ENCODE measurements around the gene BAIAP2. TPM values are rescaled to one million over a fixed set of nuclear protein-coding genes. Genes with fewer than 3 reads are reported as not detected.

The BAIAP2 gene
- total and polyA plus RNA-seq, 10 of the 15 experiments (the other 5 are each of a cell fraction or from before 2014, with no cell fraction given) = 0.15 to 1.2 (median 0.46) TPM; not detected in 2

DNA sequence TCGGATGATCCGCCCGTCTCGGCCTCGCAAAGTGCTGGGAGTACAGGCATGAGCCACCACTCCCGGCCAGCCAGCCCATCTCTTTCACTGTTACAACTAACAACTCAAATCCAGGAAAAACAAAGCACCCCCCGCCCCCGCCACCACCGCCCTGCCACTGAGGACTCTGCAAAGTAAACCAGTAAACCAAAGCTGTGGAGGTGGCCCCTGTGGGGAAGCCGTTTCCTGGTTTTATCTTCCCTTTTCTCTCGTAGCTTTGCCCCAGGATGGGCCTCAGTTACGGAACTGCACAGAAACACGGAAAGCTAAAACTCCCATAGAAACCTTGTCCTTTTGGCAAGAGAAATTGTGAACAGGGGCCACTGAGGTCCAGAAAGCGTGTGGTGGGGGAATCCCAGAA, 25.8 kb upstream of the BAIAP2 start (continued):
- no peak for TF ChIP-seq SPI1 (IDR thresholded peaks at IDR 0.05; ENCODE audit: borderline replicate concordance, insufficient read depth, low read depth, low read length)

DNA sequence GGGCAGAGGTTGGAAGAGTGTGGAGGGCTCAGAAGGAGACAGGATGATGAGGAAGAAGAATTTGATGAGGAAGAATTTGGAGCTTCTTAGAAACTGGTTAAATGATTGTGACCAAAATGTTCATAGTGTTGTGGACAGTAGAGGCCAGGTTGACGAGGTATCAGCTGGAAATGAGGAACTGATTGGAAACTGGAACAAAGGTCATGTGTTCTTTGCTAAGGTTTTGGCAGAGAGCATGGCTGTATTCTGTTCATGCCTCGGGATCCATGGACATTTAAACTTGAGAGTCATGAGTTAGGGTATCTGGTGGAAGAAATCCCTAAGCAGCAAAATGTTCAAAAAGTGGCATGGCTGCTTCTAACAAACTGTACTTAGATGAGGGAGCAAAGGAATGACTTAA, 24.0 kb upstream of the BAIAP2 start:
- ChIA-PET RAD21 (ENCODE audit: unreplicated experiment) (no interaction called here), POLR2A (no interaction called here), SMC1A (ENCODE audit: uncharacterized antibody, unreplicated experiment) (no interaction called here), CTCF (interaction anchor here (0.9 kb wide), 1 partner anchor 12 kb away, joined by 3 read pairs; no protein-coding TSS in a partner anchor)
- H3K9ac ChIP-seq (ENCODE audit: control insufficient read depth, insufficient read depth, low read length) = no peak overlapping the region
- no peak overlapping the region for H2AFZ ChIP-seq (ENCODE audit: control insufficient read depth, low read depth, low read length)
- BruUV-seq (replicated peaks) = no TSS peak
- intact Hi-C loops (cut with micrococcal nuclease; ENCODE audit: unreplicated experiment) = no loop called here
- H3K27ac ChIP-seq (ENCODE audit: control insufficient read depth, insufficient read depth) = no peak overlapping the region
- DNase-seq (ENCODE audit: low read depth, low spot score) = no peak
- H3K36me3 ChIP-seq (ENCODE audit: control insufficient read depth in 2 of 2, insufficient read depth in 2 of 2, low read length in 1 of 2) = no peaks in the 10 kb centered on the region
- FAIRE-seq = no peak
- in situ Hi-C loops (cut with MboI) = loop anchor here (25.0 kb wide), 1 partner anchor 226 kb away; the partner anchor contains the start of genes NDUFAF8 and TEPSIN
- WGBS (ENCODE audit: insufficient coverage, insufficient replicate concordance, low lambda C conversion rate, missing lambda C conversion rate) = 6% methylated on average over 2 of the region's 2 CpGs
- no peaks in the 10 kb centered on the region for H3K4me1 ChIP-seq (ENCODE audit: control insufficient read depth, insufficient read depth, low read length)
- no peak overlapping the region for H3K4me2 ChIP-seq (ENCODE audit: control insufficient read depth, insufficient read depth)
- H3K9me3 ChIP-seq (replicated peaks; ENCODE audit: control insufficient read depth, insufficient read depth, low read length) = no peaks in the 10 kb centered on the region; the same call in 2 of the 3 replicates
- no peaks in the 10 kb centered on the region for H4K20me1 ChIP-seq (ENCODE audit: control insufficient read depth, insufficient read depth)
- no peaks in the 10 kb centered on the region for H3K79me2 ChIP-seq (ENCODE audit: control insufficient read depth, insufficient read depth, low read length)
- no peak for ATAC-seq
- H3K27me3 ChIP-seq (replicated peaks in 1 of 2; ENCODE audit: control insufficient read depth in 2 of 2, insufficient read depth in 2 of 2, low read length in 1 of 2) = peaks cover 0 to 2% of the 10 kb centered on the region in 2 experiments; a peak in 1 of 4 replicates
- H3K4me3 ChIP-seq = no peak overlapping the region
- TF ChIP-seq TCF3 (IDR thresholded peaks at IDR 0.05; ENCODE audit: borderline replicate concordance, insufficient read depth, low read depth, low read length) (no peak), FOXK2 (IDR thresholded peaks at IDR 0.05) (no peak), RAD21 (IDR thresholded peaks at IDR 0.05; ENCODE audit: insufficient read depth, low read depth, low read length) (no peak), ZBED1 (IDR thresholded peaks at IDR 0.05; ENCODE audit: borderline replicate concordance) (no peak), RCOR1 (conservative IDR thresholded peaks at IDR 0.05; ENCODE audit: low read depth, low read length) (no peak), JUNB (IDR thresholded peaks at IDR 0.05) (no peak), SP1 (IDR thresholded peaks at IDR 0.05; ENCODE audit: low read depth, low read length) (no peak), SMARCA5 (IDR thresholded peaks at IDR 0.05) (no peak), NR2C2 (IDR thresholded peaks at IDR 0.05; ENCODE audit: borderline replicate concordance, control insufficient read depth, insufficient read length, low read depth) (no peak), PAX8 (IDR thresholded peaks at IDR 0.05) (no peak), SMC3 (IDR thresholded peaks at IDR 0.05; ENCODE audit: borderline replicate concordance, low read length) (no peak), EED (IDR thresholded peaks at IDR 0.05; ENCODE audit: low read depth) (no peak)
- TF ChIP-seq, protein P1, sequence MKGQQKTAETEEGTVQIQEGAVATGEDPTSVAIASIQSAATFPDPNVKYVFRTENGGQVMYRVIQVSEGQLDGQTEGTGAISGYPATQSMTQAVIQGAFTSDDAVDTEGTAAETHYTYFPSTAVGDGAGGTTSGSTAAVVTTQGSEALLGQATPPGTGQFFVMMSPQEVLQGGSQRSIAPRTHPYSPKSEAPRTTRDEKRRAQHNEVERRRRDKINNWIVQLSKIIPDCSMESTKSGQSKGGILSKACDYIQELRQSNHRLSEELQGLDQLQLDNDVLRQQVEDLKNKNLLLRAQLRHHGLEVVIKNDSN (IDR thresholded peaks at IDR 0.05; ENCODE audit: borderline replicate concordance, extremely low read length, insufficient read depth, low read depth, low read length) = no peak
- TF ChIP-seq, protein P2, sequence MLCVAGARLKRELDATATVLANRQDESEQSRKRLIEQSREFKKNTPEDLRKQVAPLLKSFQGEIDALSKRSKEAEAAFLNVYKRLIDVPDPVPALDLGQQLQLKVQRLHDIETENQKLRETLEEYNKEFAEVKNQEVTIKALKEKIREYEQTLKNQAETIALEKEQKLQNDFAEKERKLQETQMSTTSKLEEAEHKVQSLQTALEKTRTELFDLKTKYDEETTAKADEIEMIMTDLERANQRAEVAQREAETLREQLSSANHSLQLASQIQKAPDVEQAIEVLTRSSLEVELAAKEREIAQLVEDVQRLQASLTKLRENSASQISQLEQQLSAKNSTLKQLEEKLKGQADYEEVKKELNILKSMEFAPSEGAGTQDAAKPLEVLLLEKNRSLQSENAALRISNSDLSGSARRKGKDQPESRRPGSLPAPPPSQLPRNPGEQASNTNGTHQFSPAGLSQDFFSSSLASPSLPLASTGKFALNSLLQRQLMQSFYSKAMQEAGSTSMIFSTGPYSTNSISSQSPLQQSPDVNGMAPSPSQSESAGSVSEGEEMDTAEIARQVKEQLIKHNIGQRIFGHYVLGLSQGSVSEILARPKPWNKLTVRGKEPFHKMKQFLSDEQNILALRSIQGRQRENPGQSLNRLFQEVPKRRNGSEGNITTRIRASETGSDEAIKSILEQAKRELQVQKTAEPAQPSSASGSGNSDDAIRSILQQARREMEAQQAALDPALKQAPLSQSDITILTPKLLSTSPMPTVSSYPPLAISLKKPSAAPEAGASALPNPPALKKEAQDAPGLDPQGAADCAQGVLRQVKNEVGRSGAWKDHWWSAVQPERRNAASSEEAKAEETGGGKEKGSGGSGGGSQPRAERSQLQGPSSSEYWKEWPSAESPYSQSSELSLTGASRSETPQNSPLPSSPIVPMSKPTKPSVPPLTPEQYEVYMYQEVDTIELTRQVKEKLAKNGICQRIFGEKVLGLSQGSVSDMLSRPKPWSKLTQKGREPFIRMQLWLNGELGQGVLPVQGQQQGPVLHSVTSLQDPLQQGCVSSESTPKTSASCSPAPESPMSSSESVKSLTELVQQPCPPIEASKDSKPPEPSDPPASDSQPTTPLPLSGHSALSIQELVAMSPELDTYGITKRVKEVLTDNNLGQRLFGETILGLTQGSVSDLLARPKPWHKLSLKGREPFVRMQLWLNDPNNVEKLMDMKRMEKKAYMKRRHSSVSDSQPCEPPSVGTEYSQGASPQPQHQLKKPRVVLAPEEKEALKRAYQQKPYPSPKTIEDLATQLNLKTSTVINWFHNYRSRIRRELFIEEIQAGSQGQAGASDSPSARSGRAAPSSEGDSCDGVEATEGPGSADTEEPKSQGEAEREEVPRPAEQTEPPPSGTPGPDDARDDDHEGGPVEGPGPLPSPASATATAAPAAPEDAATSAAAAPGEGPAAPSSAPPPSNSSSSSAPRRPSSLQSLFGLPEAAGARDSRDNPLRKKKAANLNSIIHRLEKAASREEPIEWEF (IDR thresholded peaks at IDR 0.05; ENCODE audit: insufficient replicate concordance, low read depth, low read length) = no peak
- TF ChIP-seq, protein P3, sequence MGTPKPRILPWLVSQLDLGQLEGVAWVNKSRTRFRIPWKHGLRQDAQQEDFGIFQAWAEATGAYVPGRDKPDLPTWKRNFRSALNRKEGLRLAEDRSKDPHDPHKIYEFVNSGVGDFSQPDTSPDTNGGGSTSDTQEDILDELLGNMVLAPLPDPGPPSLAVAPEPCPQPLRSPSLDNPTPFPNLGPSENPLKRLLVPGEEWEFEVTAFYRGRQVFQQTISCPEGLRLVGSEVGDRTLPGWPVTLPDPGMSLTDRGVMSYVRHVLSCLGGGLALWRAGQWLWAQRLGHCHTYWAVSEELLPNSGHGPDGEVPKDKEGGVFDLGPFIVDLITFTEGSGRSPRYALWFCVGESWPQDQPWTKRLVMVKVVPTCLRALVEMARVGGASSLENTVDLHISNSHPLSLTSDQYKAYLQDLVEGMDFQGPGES (IDR thresholded peaks at IDR 0.05) = no peak
